NCI-H2171 treated with DMSO at 0.1 percent for 48 hours (cell line): ENCODE results near the gene KANSL1.

Source experiments
- DNase-seq: peaks from one replicate; lab custom pipeline; 2025; lab: John Stamatoyannopoulos, UW

KANSL1 gene

GRCh38 chr17:46074540-46074939, 118.7 kb downstream of the KANSL1 start:
- no peak for DNase-seq

DNA sequence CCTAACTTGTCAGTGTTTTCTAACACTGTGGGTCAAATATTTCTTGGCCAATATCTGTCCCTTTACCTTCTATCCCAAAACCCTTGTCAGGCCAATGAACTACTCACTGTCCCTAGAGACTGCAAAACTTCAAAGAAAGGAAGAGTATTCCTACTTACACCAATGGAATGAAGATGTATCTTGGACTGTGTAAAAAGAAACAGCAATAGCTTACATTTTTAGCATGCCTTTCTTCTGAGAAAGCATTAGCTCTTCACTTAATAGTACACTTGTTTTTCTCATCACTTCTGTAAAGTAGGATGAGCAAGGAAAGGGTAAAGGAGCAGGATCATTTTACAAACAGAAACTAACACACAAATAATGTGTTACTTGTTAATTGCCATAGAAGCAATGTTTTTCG, 120.2 kb downstream of the KANSL1 start:
- no peak for DNase-seq

- DNase-seq: no peak
Measured at GRCh38 chr17:46071796-46072195, 121.4 kb downstream of the KANSL1 start.

GRCh38 chr17:46064460-46064859, 128.8 kb downstream of the KANSL1 start:
- no peak for DNase-seq

DNA sequence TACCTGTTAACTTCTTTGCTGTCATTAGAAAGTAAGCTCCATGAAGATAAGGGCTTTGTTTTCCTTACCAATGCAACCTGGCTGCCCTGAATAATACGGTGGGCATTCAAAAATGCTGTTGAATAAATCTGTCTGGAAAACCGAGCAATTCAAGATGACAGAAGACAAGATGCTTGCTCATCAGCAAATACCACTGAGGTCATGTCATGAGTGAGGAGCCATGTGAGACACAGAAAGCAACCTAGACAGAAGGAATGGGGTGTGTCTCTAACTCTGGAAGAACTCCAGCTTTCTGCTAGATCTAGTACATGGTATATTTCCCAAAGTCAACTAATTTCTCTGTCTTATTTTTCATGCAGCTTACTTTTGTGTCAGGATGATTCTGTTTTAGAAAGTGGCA, 130.0 kb downstream of the KANSL1 start:
- no peak for DNase-seq

DNA sequence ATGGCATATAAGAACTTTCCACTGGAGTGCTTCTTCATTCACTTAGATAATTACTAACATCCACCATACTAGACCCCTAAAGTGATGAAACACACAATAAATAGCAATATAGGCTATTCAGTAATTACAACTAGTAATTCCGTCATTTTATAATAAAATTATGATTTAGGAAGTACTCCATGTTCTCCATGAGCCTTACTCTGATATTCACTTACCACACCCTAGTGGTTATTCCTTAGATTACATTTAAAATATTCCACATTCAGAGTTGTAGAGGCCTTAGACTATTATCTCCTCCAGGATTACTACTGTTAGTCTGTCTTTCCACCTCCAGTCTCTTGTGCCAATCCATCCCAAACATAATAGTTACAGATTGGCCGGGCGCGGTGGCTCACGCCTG, 131.8 kb downstream of the KANSL1 start:
- no peak for DNase-seq

DNA sequence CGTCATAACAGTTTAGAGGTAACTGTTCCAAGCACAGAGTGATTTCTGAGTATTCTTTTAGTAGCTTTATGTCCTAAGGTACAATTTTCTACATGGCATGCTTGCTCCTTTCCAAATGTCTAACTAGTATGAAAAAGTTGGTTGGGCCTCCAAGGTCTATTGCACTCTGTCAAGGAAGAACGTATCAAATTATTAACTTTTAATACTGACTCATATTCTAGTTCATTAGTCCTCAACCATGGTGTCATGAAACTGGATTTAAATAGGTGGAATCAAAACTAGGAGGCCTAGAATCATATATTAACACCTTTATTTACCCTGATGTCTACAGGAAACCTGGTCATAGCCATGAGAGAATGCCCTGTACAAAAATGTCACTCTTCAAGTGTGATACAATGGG, 132.8 kb downstream of the KANSL1 start:
- DNase-seq: no peak

DNA sequence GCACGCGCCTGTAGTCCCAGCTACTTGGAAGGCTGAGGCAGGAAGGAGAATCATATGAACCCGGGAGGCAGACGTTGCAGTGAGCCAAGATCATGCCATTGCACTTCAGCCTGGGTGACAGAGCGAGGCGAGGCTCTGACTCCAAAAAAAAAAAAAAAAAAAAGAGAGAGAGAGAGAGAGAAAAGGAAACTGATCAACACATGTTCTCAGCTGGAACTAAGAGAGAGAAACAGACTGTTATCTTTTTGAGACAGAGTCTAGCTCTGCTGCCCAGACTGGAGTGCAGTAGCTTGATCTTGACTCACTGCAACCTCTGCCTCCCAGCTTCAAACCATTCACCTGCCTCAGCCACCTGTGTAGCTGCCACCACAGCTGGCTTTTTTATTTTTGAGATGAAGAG, 133.7 kb downstream of the KANSL1 start:
- no peak for DNase-seq

GRCh38 chr17:46057366-46057765, 135.9 kb downstream of the KANSL1 start:
- no peak for DNase-seq

DNA sequence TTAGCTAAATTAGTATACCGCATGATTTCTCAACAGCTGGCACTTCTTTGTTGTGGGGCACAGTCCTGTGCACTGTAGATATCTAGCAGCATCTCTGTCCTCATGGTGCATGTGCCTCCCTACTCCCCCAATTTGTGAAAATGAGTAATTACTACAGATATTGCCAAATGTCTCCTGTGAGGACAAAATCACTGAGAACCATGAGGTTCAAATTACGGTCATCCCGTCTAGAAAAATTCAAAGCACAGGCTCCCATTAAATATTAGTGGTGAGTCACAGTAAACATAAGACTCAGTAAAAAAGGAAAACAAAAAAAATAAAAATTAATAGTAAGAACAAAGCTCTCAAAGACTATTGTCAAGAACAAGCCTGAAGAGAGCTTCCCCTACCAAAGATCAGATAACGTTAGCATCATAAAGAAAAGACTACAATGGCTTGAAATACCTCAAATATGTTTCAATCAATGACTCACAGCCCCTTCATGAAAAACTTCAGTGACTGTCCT, 136.4 kb downstream of the KANSL1 start:
- no peak for DNase-seq

GRCh38 chr17:46053911-46054534, 139.2 kb downstream of the KANSL1 start:
- no peak for DNase-seq

GRCh38 chr17:46049656-46050055, 143.6 kb downstream of the KANSL1 start:
- no peak for DNase-seq

DNA sequence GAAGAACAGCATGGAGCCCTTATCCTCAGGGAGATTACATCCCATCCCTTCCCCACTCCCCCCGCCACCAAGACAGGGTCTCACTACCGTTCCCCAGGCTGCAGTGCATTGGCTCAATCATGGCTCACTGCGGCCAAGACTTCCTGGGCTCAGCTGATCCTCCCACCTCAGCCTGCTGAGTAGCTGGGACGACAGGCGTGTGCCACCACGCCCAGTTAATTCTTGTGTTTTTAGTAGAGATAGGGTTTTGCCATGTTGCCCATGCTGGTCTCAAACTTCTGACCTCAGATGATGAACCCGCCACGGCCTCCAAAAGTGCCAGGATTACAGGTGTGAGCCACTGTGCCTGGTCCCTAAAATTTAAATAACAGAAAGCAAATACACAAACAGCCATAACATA, 145.4 kb downstream of the KANSL1 start:
- DNase-seq: no peak

- no peak for DNase-seq
Measured at GRCh38 chr17:46047398-46047797, 145.8 kb downstream of the KANSL1 start.

DNA sequence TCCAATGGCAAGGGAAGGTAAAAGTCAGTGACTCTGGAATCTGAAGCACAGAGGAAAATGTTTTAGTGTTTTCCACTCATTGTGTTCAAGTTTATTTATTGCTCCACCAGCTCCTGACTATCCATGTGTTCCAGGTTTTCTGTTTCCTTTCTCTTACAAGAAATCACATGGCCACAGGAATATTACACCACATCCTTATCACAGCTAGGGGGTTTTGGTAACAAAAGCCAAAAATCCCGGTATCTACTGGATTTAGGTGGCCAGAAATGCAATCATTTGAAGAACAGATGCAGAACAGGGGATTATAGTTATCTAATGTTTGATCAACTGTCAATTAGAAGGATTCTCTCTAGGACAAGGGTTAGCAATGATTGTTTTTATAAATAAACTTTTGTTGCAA, 146.3 kb downstream of the KANSL1 start:
- no peak for DNase-seq

DNA sequence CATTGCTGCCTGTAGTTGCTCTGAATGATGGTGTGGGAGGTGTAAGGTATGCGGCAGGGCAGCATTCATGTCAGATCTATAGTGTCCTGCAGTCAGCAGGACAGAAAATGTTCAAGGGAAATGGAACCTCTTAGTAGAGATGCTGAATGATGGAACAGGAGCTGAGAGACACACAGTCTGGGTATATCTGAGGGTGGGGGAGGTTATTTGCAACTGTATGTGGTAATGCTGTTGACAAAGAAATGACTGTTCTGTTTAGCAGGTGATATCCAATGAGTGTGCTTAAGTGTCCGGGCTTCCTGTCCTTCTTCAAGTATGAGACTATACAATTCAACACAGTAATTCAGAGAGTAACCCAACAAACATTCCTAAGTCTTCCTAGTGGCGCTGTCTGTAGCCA, 147.6 kb downstream of the KANSL1 start:
- no peak for DNase-seq

DNA sequence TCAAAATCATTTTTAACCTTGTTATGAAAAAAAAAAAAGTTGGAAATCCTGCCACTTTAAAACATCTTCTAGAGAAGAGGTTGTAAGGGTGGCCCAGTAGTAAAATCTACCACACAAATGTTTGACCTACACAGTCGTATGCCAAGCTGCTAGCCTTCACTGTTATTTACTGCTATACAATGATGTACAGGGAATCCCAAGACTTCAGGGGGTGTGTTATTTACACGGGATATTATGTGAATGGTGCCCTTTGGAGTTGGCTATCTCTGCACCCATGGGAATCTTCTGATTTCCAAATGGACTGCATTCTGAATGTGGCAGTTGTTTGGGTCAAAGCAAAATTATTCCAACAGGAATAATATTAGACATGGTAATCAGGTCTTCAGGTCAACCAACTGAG, 148.2 kb downstream of the KANSL1 start:
- no peak for DNase-seq

DNA sequence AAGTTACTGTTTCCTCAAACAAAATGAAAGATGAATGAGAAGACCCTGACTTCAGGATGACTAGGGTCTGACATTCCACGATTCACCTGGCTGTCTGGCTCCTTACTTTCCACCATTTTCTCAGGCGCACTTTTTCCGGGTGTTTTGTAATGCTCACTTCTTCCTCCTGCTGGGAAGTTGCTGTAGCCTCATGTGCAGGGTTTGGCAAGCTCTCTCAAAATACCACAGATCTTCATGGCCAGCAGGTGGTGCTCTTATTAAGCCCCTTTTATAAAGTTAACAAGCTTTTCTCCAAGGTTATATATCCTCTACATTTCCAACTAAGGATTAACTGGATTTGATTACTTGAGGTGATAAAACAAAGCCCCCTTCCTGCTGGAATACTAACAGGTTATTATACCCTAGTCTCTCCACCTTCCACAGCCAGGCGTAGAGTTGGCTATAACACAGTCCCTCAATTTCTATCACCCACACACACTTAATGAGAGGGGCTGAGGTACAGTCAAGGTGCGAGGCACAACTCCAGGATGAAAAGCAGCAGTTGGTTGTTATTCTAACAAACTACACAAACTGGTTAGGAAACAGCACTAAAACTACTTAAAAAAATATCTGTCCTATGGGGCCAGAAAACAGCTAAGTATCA, 148.8 kb downstream of the KANSL1 start:
- DNase-seq: peak; percentile 76

DNA sequence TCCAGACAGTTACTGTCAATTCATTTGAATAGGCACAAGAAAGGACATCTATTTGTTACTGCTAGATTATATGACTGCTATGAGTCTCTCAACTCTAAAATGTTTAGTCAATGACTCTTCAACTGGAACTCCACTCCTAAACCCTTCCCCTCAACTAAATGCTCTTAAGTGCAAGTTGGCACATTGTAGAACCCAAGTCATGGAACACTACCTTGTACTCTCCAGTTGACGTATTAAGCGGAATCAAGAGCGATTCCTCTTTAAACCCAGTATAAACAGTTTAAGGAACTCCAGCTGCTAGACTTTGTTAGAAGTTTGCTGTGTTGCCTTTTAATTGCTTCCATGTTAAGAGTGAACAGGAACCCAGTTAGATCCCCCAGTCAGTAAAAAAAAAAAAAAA, 149.6 kb downstream of the KANSL1 start:
- DNase-seq: no peak

DNA sequence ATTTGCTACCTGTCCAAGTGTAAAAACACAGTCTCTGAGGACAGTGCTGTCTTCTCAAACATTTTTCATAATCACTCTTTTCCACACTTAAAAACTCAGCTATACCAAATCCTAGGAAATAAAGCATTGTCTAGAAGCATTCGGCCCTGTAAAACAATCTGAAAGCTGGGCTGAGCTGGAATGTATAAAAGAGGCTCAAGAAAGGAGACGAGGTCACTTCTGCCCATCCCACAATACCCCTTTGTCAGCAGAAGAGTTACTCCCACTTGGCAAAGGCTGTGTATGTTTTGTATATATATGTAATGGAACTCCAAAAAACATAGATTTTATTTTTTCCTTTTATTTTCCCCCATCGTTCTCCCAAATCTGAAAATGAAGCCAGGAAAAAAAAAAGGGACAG, 150.3 kb downstream of the KANSL1 start:
- DNase-seq: no peak

DNA sequence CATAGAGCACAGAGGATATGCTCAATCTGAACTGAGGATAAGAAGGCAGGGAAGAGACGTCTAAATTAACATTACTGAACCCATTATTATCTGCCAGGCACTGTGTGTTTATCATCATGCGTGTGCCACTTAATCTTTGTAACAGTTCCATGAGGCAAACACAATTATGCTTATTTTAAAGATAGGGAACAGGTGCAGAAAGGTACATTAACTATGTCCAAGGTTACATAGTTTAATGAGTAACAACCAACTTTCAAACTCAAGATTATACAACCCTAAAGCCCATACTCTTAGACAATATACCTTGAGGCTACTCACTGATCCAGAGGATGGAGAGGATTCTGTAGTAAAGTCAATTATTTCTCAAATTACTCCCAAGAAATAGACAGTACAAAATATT, 151.0 kb downstream of the KANSL1 start:
- DNase-seq: no peak

DNA sequence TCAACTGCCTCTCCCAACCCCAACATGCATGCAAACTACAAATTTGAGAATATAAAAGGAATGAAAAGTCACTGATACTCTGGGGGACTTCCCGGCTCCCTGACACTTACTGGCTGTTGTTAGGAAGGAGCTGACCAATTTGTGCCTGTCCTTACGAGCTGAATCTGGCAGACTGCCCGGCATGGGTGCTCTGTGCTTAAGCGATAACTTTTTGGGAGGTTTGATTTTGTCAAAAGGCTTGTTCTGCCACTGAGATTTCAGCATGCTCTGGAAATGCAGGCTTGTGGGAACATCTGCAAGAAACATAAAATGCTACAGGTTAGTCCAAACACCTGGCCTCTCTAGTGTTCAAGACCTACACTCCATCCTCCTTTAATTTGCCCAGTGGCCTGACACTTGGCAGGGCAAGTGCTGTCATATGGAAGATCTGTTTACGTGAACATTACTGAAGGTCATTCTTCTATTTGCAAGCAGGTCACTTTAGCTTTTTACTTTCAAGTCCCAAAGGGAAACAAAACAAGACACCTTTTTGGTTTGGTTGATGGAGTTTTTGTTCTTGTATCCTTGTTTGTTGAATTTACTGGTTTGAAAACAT, 153.5 kb downstream of the KANSL1 start:
- DNase-seq: no peak

- DNase-seq: no peak
Measured at GRCh38 chr17:46038937-46039336, 154.3 kb downstream of the KANSL1 start.

DNA sequence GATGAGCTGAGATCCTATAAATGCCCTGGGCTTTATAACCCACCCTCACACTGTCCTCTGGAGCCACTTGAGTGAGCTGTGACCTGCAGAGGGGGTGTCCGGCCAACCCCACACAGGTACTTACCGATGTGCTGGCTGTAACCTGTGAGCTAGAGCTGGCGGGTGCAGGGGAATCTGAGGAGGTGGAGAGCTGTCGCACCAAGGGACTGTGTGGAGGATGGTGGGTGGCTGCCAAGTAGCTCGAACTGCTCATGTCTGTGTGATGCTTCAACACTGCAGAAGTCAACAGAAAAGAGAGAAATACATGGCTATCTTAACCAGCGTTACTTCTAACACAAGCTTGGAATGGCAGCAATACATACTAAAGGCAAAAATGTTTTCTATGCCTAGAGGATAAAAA, 154.8 kb downstream of the KANSL1 start:
- DNase-seq: no peak
